Mesenchymal stem cell (in vitro differentiated cells and primary cell): ENCODE results near the gene RAB26.
"Not testable (repeated sequence)": the region's sequence is repeated elsewhere in the genome, so short reads cannot be mapped to it uniquely, and the experiment has no call there.

Source experiments
- DNase-seq: peaks from one replicate; pipeline ENCODE4 v3.0.0-alpha.2; 2013
- H2AFZ ChIP-seq: one replicate; pipeline ENCODE4 v1.6.1; 2013; ENCODE audit warnings: low read depth, mild to moderate bottlenecking, control low read depth, inconsistent platforms, low read length, moderate library complexity
- H2AK5ac ChIP-seq: 2 replicates; pipeline ENCODE4 v1.6.1; 2013; ENCODE audit warnings: low read length, moderate library complexity, mild to moderate bottlenecking, inconsistent platforms; ENCODE audit not compliant: severe bottlenecking
- H2BK120ac ChIP-seq: one replicate; pipeline ENCODE4 v1.6.1; 2013; ENCODE audit warnings: low read depth, mild to moderate bottlenecking, inconsistent platforms, low read length, moderate library complexity
- H2BK12ac ChIP-seq, 2 experiments: one replicate each; pipeline ENCODE4 v1.6.1; 2013; ENCODE audit warnings: inconsistent platforms in 2 of 2, low read length in 2 of 2, mild to moderate bottlenecking in 2 of 2, moderate library complexity in 2 of 2, control low read depth in 1 of 2
- H2BK15ac ChIP-seq: one replicate; pipeline ENCODE4 v1.6.1; 2013; ENCODE audit warnings: mild to moderate bottlenecking, low read depth, inconsistent platforms; ENCODE audit not compliant: poor library complexity, severe bottlenecking
- H2BK5ac ChIP-seq: 2 replicates; pipeline ENCODE4 v1.6.1; 2013; ENCODE audit warnings: low read depth, mild to moderate bottlenecking, low read length, control low read depth, inconsistent platforms; ENCODE audit not compliant: poor library complexity, severe bottlenecking
- H3K14ac ChIP-seq, 2 experiments: one replicate each; pipeline ENCODE4 v1.6.1; 2013; ENCODE audit warnings: inconsistent platforms in 2 of 2, low read length in 2 of 2, control low read depth in 1 of 2, mild to moderate bottlenecking in 1 of 2, moderate library complexity in 1 of 2
- H3K18ac ChIP-seq, 2 experiments: one replicate each; pipeline ENCODE4 v1.6.1; 2013; ENCODE audit warnings: inconsistent platforms in 2 of 2, low read length in 2 of 2, control low read depth in 1 of 2, low read depth in 1 of 2, mild to moderate bottlenecking in 1 of 2
- H3K23ac ChIP-seq, 2 experiments: one replicate each; pipeline ENCODE4 v1.6.1; 2013; ENCODE audit warnings: inconsistent platforms in 2 of 2, low read length in 2 of 2, mild to moderate bottlenecking in 2 of 2, moderate library complexity in 2 of 2, control low read depth in 1 of 2
- H3K27ac ChIP-seq: 2 replicates; pipeline ENCODE4 v1.5.1; 2013; ENCODE audit warnings: mild to moderate bottlenecking, moderate library complexity, low read length, control low read depth, inconsistent platforms; ENCODE audit not compliant: poor library complexity, severe bottlenecking
- H3K27me3 ChIP-seq, 2 experiments: 2 replicates each; pipeline versions ENCODE4 v1.6.1 to v1.7.0; 2013; ENCODE audit warnings: low read length in 2 of 2, mild to moderate bottlenecking in 2 of 2, moderate library complexity in 2 of 2, control low read depth in 1 of 2, inconsistent platforms in 1 of 2; ENCODE audit not compliant: control insufficient read depth in 1 of 2, insufficient read depth in 1 of 2
- H3K36me3 ChIP-seq, 2 experiments: 2 replicates each; pipeline versions ENCODE4 v1.6.1 to v1.7.0; 2013; ENCODE audit warnings: low read length in 2 of 2, control low read depth in 1 of 2, inconsistent platforms in 1 of 2, low read depth in 1 of 2, mild to moderate bottlenecking in 1 of 2; ENCODE audit not compliant: insufficient read depth in 2 of 2, control insufficient read depth in 1 of 2
- H3K4ac ChIP-seq, 2 experiments: one replicate each; pipeline ENCODE4 v1.6.1; 2013; ENCODE audit warnings: inconsistent platforms in 2 of 2, low read length in 2 of 2, mild to moderate bottlenecking in 2 of 2, moderate library complexity in 2 of 2, control low read depth in 1 of 2, low read depth in 1 of 2
- H3K4me1 ChIP-seq: 2 replicates; pipeline ENCODE4 v1.6.1; 2013; ENCODE audit warnings: low read depth, low read length, control low read depth; ENCODE audit not compliant: control insufficient read depth, insufficient read depth
- H3K4me2 ChIP-seq: 2 replicates; pipeline ENCODE4 v1.6.1; 2013; ENCODE audit warnings: low read length, mild to moderate bottlenecking, inconsistent platforms; ENCODE audit not compliant: poor library complexity, severe bottlenecking
- H3K4me3 ChIP-seq, 2 experiments: 2 replicates each; pipeline versions ENCODE4 v1.5.1 to v1.7.0; 2013; ENCODE audit warnings: low read length in 2 of 2, mild to moderate bottlenecking in 2 of 2, control low read depth in 1 of 2, low read depth in 1 of 2; ENCODE audit not compliant: insufficient read depth in 1 of 2
- H3K79me1 ChIP-seq: replicated peaks from 2 replicates; pipeline ENCODE4 v1.6.1; 2013; ENCODE audit warnings: mild to moderate bottlenecking, control low read depth, low read length, inconsistent platforms; ENCODE audit not compliant: poor library complexity, severe bottlenecking
- H3K9ac ChIP-seq: 2 replicates; pipeline ENCODE4 v1.7.0; 2013; ENCODE audit warnings: mild to moderate bottlenecking, low read length, moderate library complexity
- H3K9me3 ChIP-seq: 2 replicates; pipeline ENCODE4 v1.7.0; 2013; ENCODE audit warnings: mild to moderate bottlenecking, low read length; ENCODE audit not compliant: control insufficient read depth
- H4K8ac ChIP-seq: one replicate; pipeline ENCODE4 v1.6.1; 2013; ENCODE audit warnings: inconsistent platforms, mild to moderate bottlenecking, low read length, moderate library complexity
- H4K91ac ChIP-seq: one replicate; pipeline ENCODE4 v1.6.1; 2013; ENCODE audit warnings: mild to moderate bottlenecking, low read length, inconsistent platforms
- WGBS: methylation state at CpG from one replicate; pipeline ENCODE4 v1.1.7; 2013; ENCODE audit warnings: mixed read lengths; 5-methylcytosine and 5-hydroxymethylcytosine counted together

Gene RAB26

GRCh38 chr16:2107791-2108125, 40.7 kb upstream of the RAB26 start:
- not testable (repeated sequence) for H2BK12ac ChIP-seq, H3K27ac ChIP-seq, H3K4me3 ChIP-seq, H3K23ac ChIP-seq, H3K4ac ChIP-seq, H3K4me1 ChIP-seq, H2AFZ ChIP-seq, H3K18ac ChIP-seq, H3K4me2 ChIP-seq, H3K9me3 ChIP-seq, H3K14ac ChIP-seq, H3K27me3 ChIP-seq, DNase-seq, H2BK15ac ChIP-seq, H4K91ac ChIP-seq, H4K8ac ChIP-seq, H2AK5ac ChIP-seq, H2BK5ac ChIP-seq, H2BK120ac ChIP-seq
- Histone ChIP-seq H3K79me1 (peaks cover 14% of the 10 kb centered on the region), H3K36me3 (peaks cover 9 to 92% of the 10 kb centered on the region in 2 experiments), H3K9ac (peak overlapping the region; percentile 63)
- 97% methylated on average over 12 of the region's 23 CpGs for WGBS

GRCh38 chr16:2108446-2109270, 39.8 kb upstream of the RAB26 start:
- H2BK120ac ChIP-seq, H2BK5ac ChIP-seq, H3K4me2 ChIP-seq, H3K14ac ChIP-seq, H2AFZ ChIP-seq, H3K23ac ChIP-seq, H3K27me3 ChIP-seq, H3K4me3 ChIP-seq, H2BK15ac ChIP-seq, H3K18ac ChIP-seq, H3K4me1 ChIP-seq, H2AK5ac ChIP-seq, H3K27ac ChIP-seq, DNase-seq, H3K9ac ChIP-seq, H3K4ac ChIP-seq, H2BK12ac ChIP-seq, H3K9me3 ChIP-seq, H4K8ac ChIP-seq: not testable (repeated sequence)
- H3K79me1 ChIP-seq: peaks cover 12% of the 10 kb centered on the region
- peaks cover 11 to 89% of the 10 kb centered on the region in 2 experiments for H3K36me3 ChIP-seq
- peak overlapping the region; percentile 27 for H4K91ac ChIP-seq
- WGBS: 98% methylated on average over 65 of the region's 73 CpGs

- H2AFZ ChIP-seq, H3K18ac ChIP-seq, H4K8ac ChIP-seq, H3K27me3 ChIP-seq, H3K23ac ChIP-seq, H3K9ac ChIP-seq, H4K91ac ChIP-seq, DNase-seq, H3K14ac ChIP-seq, H2BK120ac ChIP-seq, H3K9me3 ChIP-seq, H2BK12ac ChIP-seq, H3K4me1 ChIP-seq, H2AK5ac ChIP-seq, H3K27ac ChIP-seq, H3K4ac ChIP-seq, H3K4me3 ChIP-seq, H2BK15ac ChIP-seq, H3K4me2 ChIP-seq, H2BK5ac ChIP-seq: not testable (repeated sequence)
- Histone ChIP-seq H3K79me1 (peaks cover 12% of the 10 kb centered on the region), H3K36me3 (peaks cover 14 to 93% of the 10 kb centered on the region in 2 experiments)
- WGBS: 98% methylated on average over 25 of the region's 25 CpGs
Observed at GRCh38 chr16:2109271-2109580, 39.2 kb upstream of the RAB26 start.

GRCh38 chr16:2109872-2110271, 38.6 kb upstream of the RAB26 start:
- not testable (repeated sequence) for DNase-seq, H3K4me1 ChIP-seq, H4K91ac ChIP-seq, H3K14ac ChIP-seq, H2AK5ac ChIP-seq, H3K9me3 ChIP-seq, H3K27ac ChIP-seq, H2BK15ac ChIP-seq, H3K4ac ChIP-seq, H3K27me3 ChIP-seq, H2BK5ac ChIP-seq, H3K9ac ChIP-seq, H2BK120ac ChIP-seq, H3K18ac ChIP-seq, H3K4me2 ChIP-seq, H4K8ac ChIP-seq, H2BK12ac ChIP-seq, H2AFZ ChIP-seq, H3K4me3 ChIP-seq, H3K23ac ChIP-seq
- 97% methylated on average over 21 of the region's 23 CpGs for WGBS
- Histone ChIP-seq H3K79me1 (peaks cover 12% of the 10 kb centered on the region), H3K36me3 (peaks cover 16 to 95% of the 10 kb centered on the region in 2 experiments)
